K562 (cell line): ENCODE data around the gene SYMPK. TPM values are rescaled to one million over a fixed set of nuclear protein-coding genes. Genes with fewer than 3 reads are reported as not detected.

Experiments used
- GATAD2B ChIP-seq: fragments of 450-650 bp; IDR thresholded peaks from 2 replicates; pipeline ENCODE4 v1.6.1; 2017; ENCODE audit warnings: mild to moderate bottlenecking, borderline replicate concordance
- KAT7 ChIP-seq: sonication (generic); formaldehyde crosslinking; IDR thresholded peaks from 2 replicates; pipeline ENCODE4 v1.8.0; 2022; ENCODE audit warnings: missing genetic modification reagents, mild to moderate bottlenecking, borderline replicate concordance
- KLF10 ChIP-seq: fragments of 250-450 bp; sonication (Bioruptor Pico); IDR thresholded peaks from 2 replicates; pipeline ENCODE4 v1.6.1; 2021; ENCODE audit warnings: matching md5 sums
- RAD51 ChIP-seq: fragments of 450-650 bp; IDR thresholded peaks from 2 replicates; pipeline ENCODE4 v1.7.1; 2016; ENCODE audit warnings: low read depth, mild to moderate bottlenecking, borderline replicate concordance
- RBM17 ChIP-seq: fragments of 200-400 bp; formaldehyde crosslinking; IDR thresholded peaks from 2 replicates; pipeline ENCODE4 v1.6.1; 2017; ENCODE audit warnings: low read depth, mild to moderate bottlenecking, low read length, borderline replicate concordance
- U2AF1 ChIP-seq: fragments of 200-400 bp; formaldehyde crosslinking; optimal IDR thresholded peaks from 2 replicates; pipeline ENCODE3; 2017; ENCODE audit warnings: mild to moderate bottlenecking, low read depth, low read length, moderate library complexity
- WHSC1 ChIP-seq: IDR thresholded peaks from one replicate; pipeline ENCODE4 v1.6.1; 2012; ENCODE audit warnings: low read length, control low read depth, inconsistent platforms
- YY1 ChIP-seq, 3 experiments: IDR thresholded peaks; 2 replicates each; pipeline ENCODE4 v1.6.1; 2011; ENCODE audit warnings: low read length in 2 of 3, mild to moderate bottlenecking in 2 of 3, moderate library complexity in 2 of 3, borderline replicate concordance in 1 of 3, control low read depth in 1 of 3, low read depth in 1 of 3; ENCODE audit not compliant: insufficient read depth in 3 of 3, insufficient replicate concordance in 2 of 3, control insufficient read depth in 1 of 3, insufficient read length in 1 of 3; ENCODE audit errors: extremely low read depth in 1 of 3
- ZNF23 ChIP-seq: fragments of 250-450 bp; sonication (Bioruptor Pico); IDR thresholded peaks from 2 replicates; pipeline ENCODE4 v1.4.0; 2020; ENCODE audit warnings: mild to moderate bottlenecking
- ZNF707 ChIP-seq: fragments of 250-450 bp; sonication (Bioruptor Pico); conservative IDR thresholded peaks from 2 replicates; pipeline ENCODE4 v1.8.0; 2022; ENCODE audit warnings: inconsistent platforms, mild to moderate bottlenecking, moderate library complexity
- polyA plus RNA-seq, 8 experiments: library from polyadenylated mRNA; depleted of rRNA in 4 of 8; stranded (reverse) in 5 of 8; unstranded in 3 of 8; fragments of >200 nt; fragmentation: Nextera tagmentation in 2 of 8; fragmentation: Illumina TruSeq in 1 of 8; extraction: Ambion mirVana in 2 of 8; extraction: Trizol in 1 of 8; gene quantifications; 2 replicates each; pipeline versions ENCODE4 v1.2.1 to v1.2.3, GENCODE V29; 2011 to 2014; ENCODE audit warnings: inconsistent platforms in 1 of 8, missing spikeins in 1 of 8
- total RNA-seq, 7 experiments: library from RNA; depleted of rRNA in 6 of 7; stranded (reverse); fragments of >200 nt in 6 of 7; fragmentation: Illumina TruSeq in 2 of 7; extraction: Trizol in 2 of 7; gene quantifications; 2 replicates each; pipeline versions ENCODE4 v1.2.1 to v1.2.3, GENCODE V29; 2011 to 2021; ENCODE audit warnings: low replicate concordance in 1 of 7
- TF ChIP-seq, protein P1 (sequence below): fragments of 250-450 bp; sonication (Bioruptor Pico); IDR thresholded peaks from 2 replicates; pipeline ENCODE4 v1.5.0; 2021; ENCODE audit warnings: mild to moderate bottlenecking, moderate library complexity
- TF ChIP-seq, protein P2 (sequence below): fragments of 250-450 bp; sonication (Bioruptor Pico); IDR thresholded peaks from 2 replicates; pipeline ENCODE4 v1.4.0; 2020
- TF ChIP-seq, protein P3 (sequence below): fragments of 450-650 bp; IDR thresholded peaks from one replicate; pipeline ENCODE4 v1.6.1; 2018; ENCODE audit warnings: mild to moderate bottlenecking, moderate library complexity; ENCODE audit not compliant: partially characterized antibody
- TF ChIP-seq, protein P4 (sequence below): sonication (generic); formaldehyde crosslinking; IDR thresholded peaks from 2 replicates; pipeline ENCODE4 v1.4.0; 2020; ENCODE audit warnings: mild to moderate bottlenecking, missing genetic modification reagents
- TF ChIP-seq, protein P5 (sequence below): fragments of 250-450 bp; sonication (Bioruptor Pico); IDR thresholded peaks from 2 replicates; pipeline ENCODE4 v1.8.0; 2022; ENCODE audit warnings: moderate library complexity, mild to moderate bottlenecking, inconsistent platforms
- TF ChIP-seq, protein P6 (sequence below): sonication (generic); formaldehyde crosslinking; IDR thresholded peaks from 2 replicates; pipeline ENCODE4 v1.8.0; 2022; ENCODE audit warnings: mild to moderate bottlenecking, missing genetic modification reagents

SYMPK gene
- total and polyA plus RNA-seq, 9 of the 15 experiments (the other 6 are each of a cell fraction or from before 2014, with no cell fraction given): 0.73 to 95.5 (median 58.4) TPM

DNA sequence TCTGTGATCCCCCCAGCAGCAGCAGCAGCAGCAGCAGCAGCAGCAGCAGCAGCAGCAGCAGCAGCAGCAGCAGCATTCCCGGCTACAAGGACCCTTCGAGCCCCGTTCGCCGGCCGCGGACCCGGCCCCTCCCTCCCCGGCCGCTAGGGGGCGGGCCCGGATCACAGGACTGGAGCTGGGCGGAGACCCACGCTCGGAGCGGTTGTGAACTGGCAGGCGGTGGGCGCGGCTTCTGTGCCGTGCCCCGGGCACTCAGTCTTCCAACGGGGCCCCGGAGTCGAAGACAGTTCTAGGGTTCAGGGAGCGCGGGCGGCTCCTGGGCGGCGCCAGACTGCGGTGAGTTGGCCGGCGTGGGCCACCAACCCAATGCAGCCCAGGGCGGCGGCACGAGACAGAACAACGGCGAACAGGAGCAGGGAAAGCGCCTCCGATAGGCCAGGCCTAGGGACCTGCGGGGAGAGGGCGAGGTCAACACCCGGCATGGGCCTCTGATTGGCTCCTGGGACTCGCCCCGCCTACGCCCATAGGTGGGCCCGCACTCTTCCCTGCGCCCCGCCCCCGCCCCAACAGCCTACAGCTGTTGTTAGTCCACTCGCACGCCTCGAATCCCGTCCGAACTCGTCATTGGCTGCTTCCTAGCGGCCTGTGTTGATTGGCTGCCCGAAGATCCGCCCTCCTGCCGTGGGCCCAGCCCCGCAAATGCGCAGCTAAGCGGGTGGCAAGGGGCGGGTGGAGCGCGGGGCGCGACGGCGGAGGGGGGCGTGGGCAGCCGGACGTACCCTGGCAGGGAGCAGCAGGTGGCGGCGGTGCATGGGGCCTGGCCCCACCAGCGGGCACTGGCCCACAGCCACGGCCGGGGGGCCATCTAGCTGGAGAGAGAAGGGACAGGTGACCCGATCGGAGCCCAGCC, 92.5 kb downstream of the SYMPK start (continued):
- TF ChIP-seq, protein P1, sequence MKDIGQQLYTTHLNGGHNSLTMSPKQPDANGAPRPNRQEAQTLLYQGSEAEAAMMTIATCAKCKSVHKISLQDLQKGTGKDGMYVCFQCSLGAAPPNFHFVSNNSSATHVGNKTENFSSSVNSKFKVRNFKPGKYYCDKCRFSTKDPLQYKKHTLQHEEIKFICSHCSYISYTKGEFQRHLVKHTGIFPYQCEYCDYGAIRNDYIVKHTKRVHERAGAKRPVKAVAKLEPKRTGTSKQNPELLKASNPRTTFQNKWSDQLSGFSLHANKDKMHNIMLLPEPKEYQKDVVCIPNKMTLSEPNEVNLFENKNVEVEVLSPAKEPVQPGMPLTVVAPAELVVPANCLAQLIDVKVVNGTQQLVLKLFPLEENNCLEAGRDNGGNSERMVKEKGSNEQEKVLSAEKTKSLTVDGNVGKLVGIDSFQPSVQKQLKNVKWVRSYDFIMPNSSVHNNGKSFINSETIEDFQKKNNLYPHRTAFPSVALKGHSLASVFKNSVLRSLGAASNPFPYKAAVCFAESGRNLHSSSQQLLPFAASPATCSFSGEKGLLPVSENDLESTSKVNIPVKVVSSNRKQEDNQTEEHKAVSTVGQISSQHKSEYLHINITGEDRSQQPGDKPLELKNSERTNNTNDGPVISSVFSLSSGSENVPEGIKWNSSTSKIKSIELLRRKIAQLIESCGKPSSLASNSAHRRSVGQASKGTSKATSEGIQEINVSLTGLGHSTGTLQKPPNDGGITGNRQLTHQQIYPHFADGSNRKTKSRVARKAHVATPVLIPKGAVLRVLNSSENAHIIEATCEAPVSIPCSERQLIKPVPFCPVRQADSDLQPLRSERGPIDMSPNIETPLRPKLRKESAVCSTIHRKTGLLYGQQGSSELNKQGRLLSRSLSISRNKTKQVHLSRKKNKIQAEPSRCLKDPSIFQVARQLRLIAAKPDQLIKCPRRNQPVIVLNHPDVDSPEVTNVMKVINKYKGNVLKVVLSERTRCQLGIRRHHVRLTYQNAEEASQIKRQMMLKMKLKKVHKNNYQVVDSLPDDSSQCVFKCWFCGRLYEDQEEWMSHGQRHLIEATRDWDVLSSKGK (CRISPR knock-in tag): no peak
- TF ChIP-seq ZNF707 (CRISPR knock-in tag) (no peak), ZNF23 (CRISPR knock-in tag) (no peak), U2AF1 (peak; percentile 47), KLF10 (CRISPR knock-in tag) (no peak), KAT7 (CRISPR knock-in tag) (peak; percentile 89; the same call in 1 of the 2 replicates), YY1 (IDR thresholded peaks at IDR 0.05; ENCODE audit: borderline replicate concordance in 1 of 3, control insufficient read depth in 1 of 3, extremely low read depth in 1 of 3, insufficient read depth in 3 of 3, insufficient read length in 1 of 3, insufficient replicate concordance in 2 of 3, low read depth in 1 of 3, low read length in 2 of 3) (no peak), WHSC1 (no peak), GATAD2B (no peak), RAD51 (no peak; the same call in 1 of the 2 replicates), RBM17 (no peak)
- TF ChIP-seq, protein P2, sequence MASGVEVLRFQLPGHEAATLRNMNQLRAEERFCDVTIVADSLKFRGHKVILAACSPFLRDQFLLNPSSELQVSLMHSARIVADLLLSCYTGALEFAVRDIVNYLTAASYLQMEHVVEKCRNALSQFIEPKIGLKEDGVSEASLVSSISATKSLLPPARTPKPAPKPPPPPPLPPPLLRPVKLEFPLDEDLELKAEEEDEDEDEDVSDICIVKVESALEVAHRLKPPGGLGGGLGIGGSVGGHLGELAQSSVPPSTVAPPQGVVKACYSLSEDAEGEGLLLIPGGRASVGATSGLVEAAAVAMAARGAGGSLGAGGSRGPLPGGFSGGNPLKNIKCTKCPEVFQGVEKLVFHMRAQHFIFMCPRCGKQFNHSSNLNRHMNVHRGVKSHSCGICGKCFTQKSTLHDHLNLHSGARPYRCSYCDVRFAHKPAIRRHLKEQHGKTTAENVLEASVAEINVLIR (CRISPR knock-in tag): no peak
- TF ChIP-seq, protein P3, sequence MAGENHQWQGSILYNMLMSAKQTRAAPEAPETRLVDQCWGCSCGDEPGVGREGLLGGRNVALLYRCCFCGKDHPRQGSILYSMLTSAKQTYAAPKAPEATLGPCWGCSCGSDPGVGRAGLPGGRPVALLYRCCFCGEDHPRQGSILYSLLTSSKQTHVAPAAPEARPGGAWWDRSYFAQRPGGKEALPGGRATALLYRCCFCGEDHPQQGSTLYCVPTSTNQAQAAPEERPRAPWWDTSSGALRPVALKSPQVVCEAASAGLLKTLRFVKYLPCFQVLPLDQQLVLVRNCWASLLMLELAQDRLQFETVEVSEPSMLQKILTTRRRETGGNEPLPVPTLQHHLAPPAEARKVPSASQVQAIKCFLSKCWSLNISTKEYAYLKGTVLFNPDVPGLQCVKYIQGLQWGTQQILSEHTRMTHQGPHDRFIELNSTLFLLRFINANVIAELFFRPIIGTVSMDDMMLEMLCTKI: no peak
- TF ChIP-seq, protein P4, sequence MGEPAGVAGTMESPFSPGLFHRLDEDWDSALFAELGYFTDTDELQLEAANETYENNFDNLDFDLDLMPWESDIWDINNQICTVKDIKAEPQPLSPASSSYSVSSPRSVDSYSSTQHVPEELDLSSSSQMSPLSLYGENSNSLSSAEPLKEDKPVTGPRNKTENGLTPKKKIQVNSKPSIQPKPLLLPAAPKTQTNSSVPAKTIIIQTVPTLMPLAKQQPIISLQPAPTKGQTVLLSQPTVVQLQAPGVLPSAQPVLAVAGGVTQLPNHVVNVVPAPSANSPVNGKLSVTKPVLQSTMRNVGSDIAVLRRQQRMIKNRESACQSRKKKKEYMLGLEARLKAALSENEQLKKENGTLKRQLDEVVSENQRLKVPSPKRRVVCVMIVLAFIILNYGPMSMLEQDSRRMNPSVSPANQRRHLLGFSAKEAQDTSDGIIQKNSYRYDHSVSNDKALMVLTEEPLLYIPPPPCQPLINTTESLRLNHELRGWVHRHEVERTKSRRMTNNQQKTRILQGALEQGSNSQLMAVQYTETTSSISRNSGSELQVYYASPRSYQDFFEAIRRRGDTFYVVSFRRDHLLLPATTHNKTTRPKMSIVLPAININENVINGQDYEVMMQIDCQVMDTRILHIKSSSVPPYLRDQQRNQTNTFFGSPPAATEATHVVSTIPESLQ (CRISPR knock-in tag): peak; percentile 19; the same call in 1 of the 2 replicates
- TF ChIP-seq, protein P5, sequence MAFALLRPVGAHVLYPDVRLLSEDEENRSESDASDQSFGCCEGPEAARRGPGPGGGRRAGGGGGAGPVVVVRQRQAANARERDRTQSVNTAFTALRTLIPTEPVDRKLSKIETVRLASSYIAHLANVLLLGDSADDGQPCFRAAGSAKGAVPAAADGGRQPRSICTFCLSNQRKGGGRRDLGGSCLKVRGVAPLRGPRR (CRISPR knock-in tag): no peak
- TF ChIP-seq, protein P6, sequence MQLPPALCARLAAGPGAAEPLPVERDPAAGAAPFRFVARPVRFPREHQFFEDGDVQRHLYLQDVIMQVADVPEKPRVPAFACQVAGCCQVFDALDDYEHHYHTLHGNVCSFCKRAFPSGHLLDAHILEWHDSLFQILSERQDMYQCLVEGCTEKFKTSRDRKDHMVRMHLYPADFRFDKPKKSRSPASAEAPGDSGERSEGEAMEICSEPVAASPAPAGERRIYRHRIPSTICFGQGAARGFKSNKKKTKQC (CRISPR knock-in tag): no peak; the same call in 1 of the 2 replicates
